GM21515 (cell line): ENCODE results near the gene YWHAG.
"Not testable (repeated sequence)": the region's sequence is repeated elsewhere in the genome, so short reads cannot be mapped to it uniquely, and the experiment has no call there.

Experiments used
- ATAC-seq: cut with Tn5 transposase; IDR thresholded peaks from one replicate; pipeline ENCODE4 v1.9.1; 2021; ENCODE audit not compliant: unreplicated experiment

Gene YWHAG

DNA sequence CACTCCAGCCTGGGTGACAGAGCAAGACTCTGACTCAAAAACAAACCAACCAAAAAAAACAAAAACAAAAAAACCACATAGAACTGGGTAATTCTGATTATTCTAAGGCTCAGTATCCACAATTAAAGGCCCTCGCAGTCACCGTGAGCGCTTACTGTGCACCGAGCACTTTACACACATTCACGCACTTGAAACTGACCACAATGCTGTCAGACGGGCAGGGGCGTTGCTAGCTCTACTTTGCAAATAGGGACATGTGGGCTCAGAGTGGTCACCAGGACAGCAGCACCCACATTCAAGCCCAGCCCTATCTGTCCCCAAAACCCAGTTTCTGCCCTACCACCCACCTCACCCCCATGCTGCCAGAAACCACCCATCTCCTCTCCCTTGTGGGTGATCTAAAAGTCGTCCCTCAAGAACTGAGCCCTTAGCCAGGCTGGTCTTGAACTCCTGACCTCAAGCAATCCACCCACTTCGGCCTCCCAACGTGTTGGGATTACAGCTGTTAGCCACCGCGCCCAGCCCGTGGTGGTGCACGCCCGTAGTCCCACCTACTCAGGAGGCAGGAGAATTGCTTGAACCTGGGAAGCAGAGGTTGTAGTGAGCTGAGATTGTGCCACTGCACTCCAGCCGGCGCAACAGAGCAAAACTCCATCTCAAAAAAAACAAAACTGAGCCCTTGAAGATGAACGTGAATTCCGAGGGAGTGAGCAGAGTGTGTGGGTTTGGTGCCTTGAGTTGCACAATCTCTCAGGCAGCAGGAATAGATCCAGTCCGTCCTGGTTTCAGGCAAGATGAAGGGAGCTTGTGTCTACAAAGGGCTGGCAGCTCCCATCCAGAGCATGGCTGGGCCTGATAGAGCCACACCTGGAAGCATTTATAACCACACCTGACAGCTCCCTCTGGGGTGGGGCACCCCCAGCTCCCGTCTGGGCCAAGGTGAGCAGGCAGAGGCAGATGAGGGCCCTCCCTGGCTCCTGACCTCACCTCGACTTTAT, 61.7 kb downstream of the YWHAG start:
- no peak for ATAC-seq

DNA sequence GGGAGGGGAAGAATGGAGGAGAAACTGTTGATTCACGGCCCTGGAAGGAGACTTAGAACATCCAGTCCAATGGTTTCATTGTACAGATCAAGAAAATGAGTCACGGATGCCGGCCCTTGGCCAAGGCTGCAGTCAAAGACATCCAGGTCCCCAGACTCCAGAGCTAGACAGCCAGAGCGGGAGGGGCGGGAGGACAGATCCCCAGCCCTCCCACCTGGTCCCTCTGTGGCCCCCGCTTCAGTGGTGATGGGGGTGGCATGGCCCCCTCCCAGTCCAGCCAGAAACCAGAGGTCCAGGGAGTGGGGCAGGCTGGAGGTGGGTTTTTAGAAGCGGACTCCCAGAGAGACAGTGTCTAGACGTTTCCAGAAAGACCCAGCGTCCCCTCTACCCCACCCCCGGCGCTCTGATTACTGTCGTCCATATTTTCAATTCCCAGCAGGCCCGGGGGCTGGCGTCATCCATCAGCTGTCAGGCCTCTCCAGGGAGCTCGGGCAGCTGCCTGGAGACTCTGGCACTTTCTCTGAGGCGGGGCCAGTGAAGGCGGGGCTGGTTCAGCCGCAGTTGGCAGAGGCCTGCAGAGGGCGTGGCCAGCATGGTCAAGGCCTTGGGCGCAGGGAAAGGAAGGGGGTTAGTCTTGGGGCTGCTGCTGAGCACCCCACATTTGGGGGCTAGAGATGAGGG, 64.3 kb downstream of the YWHAG start:
- ATAC-seq: no peak

DNA sequence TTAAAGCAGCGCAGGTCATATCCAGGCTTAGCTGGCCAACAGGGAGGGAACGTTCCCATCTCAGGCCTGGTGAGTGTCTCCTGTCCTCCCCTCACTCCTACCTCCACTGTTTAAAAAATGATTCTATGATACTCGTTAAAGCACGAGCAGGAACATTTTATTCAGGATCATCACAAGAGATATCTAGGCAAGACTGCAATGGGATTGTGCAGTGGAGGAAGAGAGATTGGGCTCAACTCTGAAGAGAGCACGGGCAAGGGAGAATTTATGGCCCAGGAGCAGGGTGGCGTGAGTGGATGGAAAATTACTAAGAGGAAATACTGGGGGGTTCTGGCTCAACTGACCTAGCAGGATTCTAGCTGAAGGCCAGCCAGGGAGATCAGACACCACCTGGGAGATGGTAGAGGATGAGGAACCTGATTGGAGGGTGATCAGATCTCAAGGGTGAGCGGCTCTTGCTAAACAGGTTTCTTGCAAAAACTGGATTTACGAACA, 65.3 kb downstream of the YWHAG start:
- ATAC-seq: no peak

DNA sequence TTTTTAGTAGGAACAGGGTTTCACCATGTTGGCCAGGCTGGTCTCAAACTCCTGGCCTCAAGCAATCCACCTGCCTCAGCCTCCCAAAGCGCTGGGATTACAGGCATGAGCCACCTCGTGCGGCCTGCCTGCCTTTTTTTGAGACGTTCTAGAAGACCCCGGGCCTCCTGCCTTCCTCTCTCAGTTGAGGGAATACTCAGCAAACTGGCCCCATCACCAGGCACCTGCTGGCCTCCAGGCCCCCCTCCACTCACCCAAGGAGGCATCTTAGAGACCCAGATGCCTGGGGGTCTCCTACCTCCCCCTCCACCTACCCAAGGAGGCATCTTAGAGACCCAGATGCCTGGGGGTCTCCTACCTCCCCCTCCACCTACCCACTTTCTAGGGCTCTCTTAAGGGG, 65.9 kb downstream of the YWHAG start:
- ATAC-seq: not testable (repeated sequence)

DNA sequence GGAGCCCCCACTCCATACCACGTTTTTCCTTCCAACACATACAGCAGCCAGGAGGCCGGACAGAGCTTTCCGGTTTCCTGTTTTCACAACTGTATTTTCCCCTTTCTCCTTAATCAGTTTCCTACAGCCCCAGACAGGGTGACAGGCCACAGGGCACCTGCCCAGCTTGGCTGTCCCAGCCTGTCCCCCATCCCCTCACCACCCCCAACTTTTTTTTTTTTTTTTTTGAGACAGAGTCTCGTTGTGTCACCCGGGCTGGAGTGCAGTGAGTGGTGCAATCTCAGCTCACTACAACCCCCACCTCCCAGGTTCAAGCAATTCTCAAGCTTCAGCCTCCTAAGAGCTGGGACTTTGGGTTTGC, 66.6 kb downstream of the YWHAG start:
- peak; percentile 10 for ATAC-seq

DNA sequence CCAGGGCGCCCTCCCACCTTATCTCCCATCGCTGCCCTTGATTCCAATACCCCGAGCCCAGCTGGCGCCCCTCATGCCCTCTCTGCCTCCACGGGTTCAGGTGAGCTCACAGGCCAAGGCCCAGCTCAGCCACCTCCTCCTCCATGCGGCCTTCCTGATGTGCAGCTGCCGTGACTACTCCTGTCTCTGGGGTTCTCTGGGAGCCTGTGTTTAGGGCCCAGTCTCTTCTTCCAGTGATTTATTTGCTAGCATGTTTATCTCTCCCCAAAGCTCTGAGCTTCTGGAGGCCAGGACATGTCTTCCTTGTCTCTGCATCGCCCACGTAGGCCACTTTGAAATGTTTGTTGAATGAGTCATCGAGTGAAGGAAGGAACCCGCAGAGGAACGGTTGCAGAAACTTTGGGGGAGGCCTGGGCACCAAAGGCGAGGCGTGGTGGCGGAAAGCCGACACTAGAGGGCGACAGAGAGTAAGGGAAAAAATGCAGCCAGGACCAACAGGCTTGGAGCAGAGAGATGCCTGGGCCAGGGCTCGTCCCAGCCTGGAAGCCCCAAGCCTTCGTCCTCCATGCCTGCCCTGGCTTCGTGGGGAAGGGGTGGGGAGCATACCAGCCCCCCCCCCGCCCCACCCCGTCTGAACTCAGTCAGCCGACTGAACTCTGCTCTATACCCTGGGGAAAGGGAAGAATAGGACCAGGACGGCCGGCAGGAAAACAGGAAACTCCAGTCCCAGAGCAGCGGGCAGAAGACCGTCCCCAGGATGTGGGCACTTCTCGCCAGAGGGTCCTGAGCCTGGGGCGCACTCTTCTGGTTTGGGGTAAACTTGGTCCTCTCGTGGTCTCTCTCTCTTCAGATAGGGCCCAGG, 67.2 kb downstream of the YWHAG start:
- peak; percentile 83 for ATAC-seq

DNA sequence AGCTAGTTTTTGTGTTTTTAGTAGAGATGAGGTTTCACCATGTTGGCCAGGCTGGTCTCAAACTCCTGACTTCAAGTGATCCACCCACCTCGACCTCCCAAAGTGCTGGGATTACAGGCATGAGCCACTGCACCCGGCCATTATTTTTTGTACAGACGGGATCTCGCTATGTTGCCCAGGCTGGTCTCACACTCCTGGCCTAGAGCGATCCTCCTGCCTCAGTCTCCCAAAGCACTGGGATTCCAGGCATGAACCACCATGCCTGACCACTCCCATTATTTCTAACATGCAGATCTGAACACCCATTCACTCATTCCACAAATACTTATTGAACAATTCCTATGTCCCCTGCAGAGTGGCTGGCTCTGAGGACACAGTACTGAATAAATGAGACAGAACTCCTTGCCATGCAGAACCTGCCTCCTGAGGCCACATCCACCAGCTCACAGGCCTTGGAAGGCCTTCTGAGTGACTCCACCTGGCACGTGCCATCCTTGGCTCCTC, 67.9 kb downstream of the YWHAG start:
- ATAC-seq: not testable (repeated sequence)

DNA sequence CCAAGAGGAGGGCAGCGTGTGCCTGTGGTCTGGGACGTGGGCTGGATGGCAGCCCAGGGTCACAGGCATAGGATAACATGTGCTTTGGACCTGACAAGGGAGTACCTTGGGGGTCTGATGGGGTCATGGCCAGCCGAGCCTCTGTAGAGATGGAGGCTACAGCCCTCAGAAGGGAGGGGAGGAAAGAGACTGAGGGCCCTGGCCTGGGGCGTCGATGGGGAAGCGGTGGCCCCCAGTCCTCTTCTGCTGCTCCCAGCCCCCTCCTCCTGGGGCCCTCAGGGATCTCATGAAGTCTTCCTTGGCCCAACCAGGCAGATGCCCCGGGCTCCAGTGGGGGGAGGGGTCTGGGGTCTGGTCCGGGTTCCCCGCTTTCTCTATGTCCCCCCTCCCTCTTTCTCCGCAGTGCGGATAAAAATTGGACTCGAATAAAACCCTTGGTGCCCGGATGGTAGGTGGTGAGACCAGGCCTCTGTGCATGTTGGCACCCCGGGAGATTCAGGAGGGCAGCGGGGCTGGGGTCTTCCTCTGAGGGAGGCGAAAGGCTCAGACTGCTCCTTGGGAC, 71.9 kb downstream of the YWHAG start:
- no peak for ATAC-seq

DNA sequence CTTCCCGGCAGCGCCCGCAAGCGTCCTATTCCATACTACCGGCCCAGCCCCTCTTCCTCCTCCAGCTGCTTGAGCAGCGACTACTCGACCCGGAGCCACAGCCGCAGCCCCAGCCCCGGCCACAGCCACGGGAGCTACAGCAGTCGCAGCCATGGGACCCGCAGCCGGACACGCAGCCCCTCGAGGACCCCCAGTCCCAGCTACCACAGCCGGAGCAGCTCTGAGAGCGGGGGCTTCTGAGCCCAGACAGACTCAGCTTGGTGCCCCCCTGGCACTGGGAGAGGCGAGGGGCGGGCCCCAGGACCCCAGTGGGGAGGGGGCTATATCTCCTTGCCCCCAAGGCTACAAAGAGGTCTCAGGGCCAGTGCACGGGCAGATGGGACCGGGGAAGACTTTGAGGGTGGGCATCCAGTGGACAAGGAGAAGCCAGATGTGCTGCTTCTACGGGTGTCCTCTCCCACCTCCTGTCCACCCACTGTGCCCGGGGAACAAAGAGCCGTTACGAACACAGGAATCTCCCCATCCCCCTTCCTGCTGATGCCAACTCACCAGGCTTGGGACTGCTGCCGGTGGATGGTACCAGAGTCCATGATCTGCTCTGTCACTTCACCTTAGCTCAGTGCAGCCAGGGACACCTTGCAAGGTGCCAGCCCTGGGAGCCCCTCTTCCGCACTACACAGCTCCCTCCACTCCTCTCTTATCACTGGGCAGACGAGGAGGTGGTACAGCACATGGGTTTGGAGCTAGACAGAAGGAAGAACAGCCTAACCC, 73.0 kb downstream of the YWHAG start:
- no peak for ATAC-seq

DNA sequence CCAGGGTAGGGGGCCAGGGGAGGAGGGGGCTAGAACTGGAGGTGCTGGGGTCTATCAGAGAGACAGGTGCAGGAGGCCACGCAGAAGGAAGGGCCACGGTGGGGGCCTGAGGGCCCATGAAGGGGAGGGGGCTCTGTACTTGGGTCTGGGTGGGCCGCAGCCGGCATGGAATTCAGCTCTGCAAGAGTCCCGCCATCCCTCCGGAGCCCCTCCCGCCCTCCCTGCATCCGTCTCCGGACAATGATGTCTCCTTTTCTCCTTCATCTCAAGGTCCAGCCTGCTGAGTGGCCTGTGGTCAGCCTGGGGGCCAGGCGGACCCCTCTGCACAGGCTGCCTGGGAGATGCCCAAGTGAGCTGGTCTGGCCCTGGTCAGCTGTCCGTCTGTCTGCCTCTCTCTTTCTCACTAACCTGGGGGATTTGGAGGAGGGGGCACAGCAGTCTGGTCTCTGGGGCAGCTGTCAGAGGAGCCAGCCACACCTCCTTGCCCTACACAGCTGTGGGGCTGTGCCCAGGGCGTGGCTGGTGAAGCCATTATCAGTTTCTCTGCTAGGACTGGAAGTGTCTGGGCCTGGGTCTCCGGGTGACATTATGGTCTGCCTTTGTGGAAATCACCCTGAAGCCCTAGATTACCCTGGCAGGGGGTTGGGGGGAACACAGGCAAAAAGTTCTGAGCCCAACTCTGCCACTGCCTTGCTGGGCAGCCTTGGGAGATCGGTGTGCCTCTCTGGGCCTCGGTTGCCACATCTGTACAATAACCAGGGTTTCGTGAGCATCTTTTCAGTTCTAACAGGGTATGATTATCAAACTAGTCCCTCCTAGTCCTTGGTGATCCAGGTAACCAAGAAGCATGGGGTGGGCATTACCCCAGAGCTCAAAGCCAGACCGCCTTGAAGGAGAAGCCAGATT, 75.3 kb downstream of the YWHAG start:
- ATAC-seq: no peak

DNA sequence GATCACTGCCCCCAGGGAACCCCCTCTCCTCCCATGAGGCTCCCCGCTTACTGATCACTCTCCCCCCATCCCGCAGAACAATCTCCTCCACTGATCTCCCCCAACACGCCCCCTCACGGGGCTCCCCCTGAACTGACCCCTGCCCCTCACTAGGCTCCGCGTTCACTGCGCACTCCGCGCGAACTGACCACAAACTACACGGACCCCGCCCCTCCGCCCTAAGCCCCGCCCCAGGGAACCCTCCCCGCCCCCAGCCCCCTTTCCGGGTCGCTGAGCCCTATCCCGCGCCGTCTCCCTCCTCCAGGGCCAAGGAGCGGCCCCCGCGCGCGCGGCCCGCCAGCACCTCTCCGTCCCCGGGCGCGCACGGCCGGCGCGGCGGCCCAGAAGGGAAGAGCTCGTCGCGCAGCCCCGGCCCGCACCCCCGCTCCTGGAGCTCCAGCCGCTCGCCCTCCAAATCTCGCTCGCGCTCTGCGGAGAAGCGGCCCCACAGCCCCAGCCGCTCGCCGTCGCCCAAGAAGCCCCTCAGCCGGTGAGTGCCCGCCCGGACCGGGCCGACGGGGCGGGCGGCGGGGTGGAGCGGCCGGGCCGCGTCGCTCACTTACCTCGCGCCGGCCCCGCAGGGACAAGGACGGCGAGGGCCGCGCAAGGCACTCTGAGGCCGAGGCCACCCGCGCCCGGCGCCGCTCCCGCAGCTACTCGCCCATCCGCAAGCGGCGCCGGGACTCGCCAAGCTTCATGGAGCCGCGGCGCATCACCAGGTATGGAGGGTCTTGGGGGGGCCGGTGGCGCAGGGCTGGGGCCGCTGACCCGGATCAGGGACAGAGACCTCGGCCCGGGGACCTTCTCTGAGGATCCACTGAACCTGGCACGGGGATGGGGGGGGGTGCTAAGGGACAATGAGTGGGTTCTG, 76.2 kb downstream of the YWHAG start:
- ATAC-seq: no peak

DNA sequence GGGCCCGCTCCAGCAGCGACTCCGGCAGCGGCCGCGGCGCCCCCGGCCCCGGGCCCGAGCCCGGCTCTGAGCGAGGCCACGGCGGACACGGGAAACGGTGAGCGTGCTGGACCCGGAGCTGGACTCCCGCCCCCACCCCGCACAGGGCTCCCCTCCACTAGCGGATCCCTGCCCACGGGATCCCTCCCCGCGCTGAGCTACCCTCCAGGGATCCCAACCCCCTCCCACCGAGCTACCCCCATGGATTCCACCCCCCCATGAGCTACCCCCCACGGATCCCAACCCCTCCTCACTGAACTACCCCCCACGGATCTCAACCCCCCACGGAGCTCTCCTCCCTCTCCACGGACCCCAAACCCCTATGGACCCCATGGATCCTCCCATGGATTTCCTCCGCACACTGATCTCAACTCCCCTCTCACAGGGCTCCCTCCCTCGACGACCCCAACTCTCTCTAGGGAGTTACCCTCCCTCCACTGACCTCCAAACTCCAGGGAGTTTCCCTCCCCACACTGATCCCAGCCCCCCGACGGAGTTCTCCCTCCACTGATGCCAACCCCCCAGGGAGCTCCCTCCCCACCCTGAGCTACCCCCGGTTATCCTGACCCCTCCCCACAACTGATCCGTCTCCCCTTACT, 77.0 kb downstream of the YWHAG start:
- ATAC-seq: no peak

DNA sequence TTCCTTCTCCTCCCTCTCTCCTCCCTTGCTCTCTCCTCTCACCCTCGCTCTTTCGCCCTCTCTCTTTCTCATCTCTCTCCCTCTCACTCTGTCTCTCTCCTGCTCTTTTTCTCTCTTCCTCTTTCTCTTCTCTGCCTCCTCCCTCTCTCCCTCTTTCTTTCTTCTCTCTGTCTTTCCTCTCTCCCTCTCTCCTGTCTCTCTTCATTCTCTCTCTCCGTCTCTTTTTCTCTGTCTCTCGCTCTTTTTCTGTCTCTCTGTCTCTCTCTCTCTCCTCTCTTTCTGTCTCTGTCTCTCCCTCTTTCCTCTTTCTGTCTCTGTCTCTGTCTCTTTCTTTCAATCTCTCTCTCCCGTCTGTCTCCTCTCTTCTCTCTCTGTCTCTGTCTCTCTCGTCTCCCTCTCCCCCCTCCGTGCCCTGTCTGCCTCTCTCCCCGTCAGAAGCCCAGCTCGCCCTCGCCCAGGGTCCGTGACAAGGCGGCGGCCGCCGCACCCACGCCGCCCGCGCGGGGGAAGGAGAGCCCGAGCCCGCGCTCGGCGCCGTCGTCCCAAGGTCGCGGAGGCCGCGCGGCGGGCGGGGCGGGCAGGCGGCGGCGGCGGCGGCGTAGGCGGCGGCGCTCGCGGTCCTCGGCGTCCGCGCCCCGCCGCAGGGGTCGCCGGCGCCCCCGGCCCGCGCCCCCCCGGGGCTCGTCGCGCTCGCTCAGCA, 77.6 kb downstream of the YWHAG start:
- ATAC-seq: no peak

DNA sequence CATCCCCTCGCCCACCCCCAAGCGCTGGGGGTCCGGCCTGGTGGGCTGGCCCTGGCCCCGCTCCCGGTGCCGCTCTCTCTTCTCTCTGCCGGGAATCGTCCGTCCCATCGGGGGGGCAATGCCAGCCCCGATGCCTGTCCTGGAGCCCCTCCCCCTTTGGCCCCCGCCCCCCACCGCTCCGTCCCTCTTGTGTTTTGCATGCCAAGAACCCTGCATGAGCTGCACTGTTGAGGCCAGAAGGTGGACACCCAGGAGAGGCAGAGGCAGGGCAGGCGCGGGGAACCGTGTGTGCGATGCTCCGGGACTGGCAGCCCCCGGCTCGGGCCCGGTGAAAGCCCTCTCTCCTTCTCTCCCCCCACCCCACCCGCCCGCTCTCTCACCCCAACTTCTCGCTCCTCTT, 78.4 kb downstream of the YWHAG start:
- no peak for ATAC-seq

DNA sequence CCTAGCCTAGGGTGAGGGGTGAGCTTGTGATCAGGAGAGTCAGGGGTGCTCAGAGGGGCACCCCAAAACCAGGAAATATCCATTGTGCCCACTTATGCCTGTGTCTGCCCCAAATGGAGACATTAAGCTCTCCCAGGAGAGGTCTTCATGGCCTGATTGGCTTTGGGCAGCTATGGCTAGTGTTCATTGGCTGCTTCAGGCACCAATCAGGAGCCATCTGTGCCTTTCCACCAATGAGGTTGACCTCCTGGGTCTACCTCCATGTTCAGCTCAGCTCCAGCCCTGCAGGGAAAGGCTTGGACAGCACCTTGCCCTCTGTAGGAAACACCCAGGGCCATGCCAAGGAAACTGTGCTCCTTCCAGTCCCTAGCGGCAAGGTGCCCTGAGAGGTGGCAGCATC, 80.3 kb downstream of the YWHAG start:
- ATAC-seq: no peak
